Right lobe of liver (tissue), 6 donors: ENCODE results near the gene P3H2. TPM values are rescaled to one million over a fixed set of nuclear protein-coding genes. Genes with fewer than 3 reads are reported as not detected.
"Not testable (repeated sequence)": the region's sequence is repeated elsewhere in the genome, so short reads cannot be mapped to it uniquely, and the experiment has no call there.

Experiments used
- ATAC-seq, 4 donors: fragments of 200-7000 bp; cut with Tn5 transposase; one replicate each; pipeline ENCODE4 v1.9.1; 2020; ENCODE audit warnings: mild to moderate bottlenecking in 4 of 4, moderate library complexity in 4 of 4
- DNase-seq, 3 donors: peaks; one replicate each; pipeline ENCODE4 v3.0.0-alpha.2; 2020
- H3K27ac ChIP-seq, 3 donors: fragments of 200-600 bp; one replicate each; pipeline ENCODE4 v1.8.0; 2022
- H3K27me3 ChIP-seq, 2 donors: fragments of 200-600 bp; one replicate each; pipeline ENCODE4 v1.8.0; 2022
- H3K36me3 ChIP-seq, 4 donors: fragments of 200-600 bp; sonication (generic) in 1 of 4; one replicate each; pipeline versions ENCODE4 v1.5.1 to v1.8.0; 2017 to 2022; ENCODE audit warnings: control low read depth in 1 of 4
- H3K4me1 ChIP-seq, 4 donors: fragments of 200-600 bp; sonication (generic) in 1 of 4; one replicate each; pipeline versions ENCODE4 v1.5.1 to v1.8.0; 2017 to 2022; ENCODE audit warnings: control low read depth in 1 of 4
- H3K4me3 ChIP-seq, 3 donors: fragments of 200-600 bp; one replicate each; pipeline ENCODE4 v1.8.0; 2022
- H3K9me3 ChIP-seq, 4 donors: fragments of 200-600 bp; sonication (generic) in 1 of 4; one replicate each; pipeline versions ENCODE4 v1.5.1 to v1.8.0; 2017 to 2022; ENCODE audit warnings: control low read depth in 1 of 4
- POLR2A ChIP-seq: fragments of 450-650 bp; IDR thresholded peaks from one replicate; pipeline ENCODE4 v1.6.1; 2017; ENCODE audit warnings: antibody characterized with exemption, mild to moderate bottlenecking
- WGBS: methylation state at CpG from one replicate; pipeline ENCODE4 v1.1.6; 2018; ENCODE audit warnings: low coverage, low lambda C conversion rate; ENCODE audit not compliant: insufficient coverage; ENCODE audit errors: missing lambda C conversion rate; 5-methylcytosine and 5-hydroxymethylcytosine counted together
- intact Hi-C, 2 donors: fragments of 100-400 bp; cut with DNase I; formaldehyde crosslinking; loops; one replicate each; pipeline versions ENCODE4 v1.11.2 to v1.14.1; 2022
- total RNA-seq, 6 experiments: library from RNA; depleted of rRNA in 2 of 6; stranded (reverse); fragments of >200 nt in 2 of 6; fragmentation: NEBNext Ultra II Directional in 3 of 6; extraction: Animal tissue kit (Norgen Biotek cat#: 25700) in 3 of 6; gene quantifications; one replicate each; pipeline versions ENCODE4 v1.1.0 to v1.2.4, GENCODE V29; 2016 to 2023
- TF ChIP-seq, protein P1 (sequence below), 4 donors: fragments of 200-600 bp in 3 of 4; fragments of 450-650 bp in 1 of 4; IDR thresholded peaks; one replicate each; pipeline versions ENCODE4 v1.5.1 to v1.8.0; 2016 to 2022; ENCODE audit warnings: antibody characterized with exemption in 4 of 4, mild to moderate bottlenecking in 2 of 4
- donor health status: DM: no; HTN: yes; CAD: no.
- donor health status: DM: no; HTN: no; CAD: no.
- donor health status: DM: no; HTN: no; CAD: no.
- donor health status: DM: no; HTN: yes; CAD: no.
- donor health status: DM: no; HTN: yes; CAD: no.

Gene P3H2
- total RNA-seq, 6 experiments from 2014 or later, result 3.2 to 8.7 (median 6.5) TPM

DNA sequence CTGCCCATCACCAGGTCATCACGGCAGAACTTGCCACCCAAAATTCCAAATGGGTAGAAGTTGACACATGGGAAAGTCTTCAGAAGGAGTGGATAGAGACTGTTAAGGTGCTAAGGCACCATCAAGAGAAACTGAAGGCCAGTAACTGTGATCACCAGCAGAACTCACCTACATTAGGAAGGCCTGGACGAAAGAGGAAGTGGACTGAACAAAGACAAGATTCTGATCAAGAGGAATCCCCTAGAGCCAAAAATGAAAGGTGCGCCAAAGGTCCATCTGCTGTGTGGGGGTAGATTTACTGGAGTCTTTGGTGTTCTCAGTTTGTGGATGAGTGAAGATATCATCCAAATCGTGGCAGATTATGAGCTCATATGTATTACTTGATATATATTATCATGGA, 46.3 kb upstream of the P3H2 start:
- intact Hi-C loops, result no loop called here
- TF ChIP-seq, protein P1, sequence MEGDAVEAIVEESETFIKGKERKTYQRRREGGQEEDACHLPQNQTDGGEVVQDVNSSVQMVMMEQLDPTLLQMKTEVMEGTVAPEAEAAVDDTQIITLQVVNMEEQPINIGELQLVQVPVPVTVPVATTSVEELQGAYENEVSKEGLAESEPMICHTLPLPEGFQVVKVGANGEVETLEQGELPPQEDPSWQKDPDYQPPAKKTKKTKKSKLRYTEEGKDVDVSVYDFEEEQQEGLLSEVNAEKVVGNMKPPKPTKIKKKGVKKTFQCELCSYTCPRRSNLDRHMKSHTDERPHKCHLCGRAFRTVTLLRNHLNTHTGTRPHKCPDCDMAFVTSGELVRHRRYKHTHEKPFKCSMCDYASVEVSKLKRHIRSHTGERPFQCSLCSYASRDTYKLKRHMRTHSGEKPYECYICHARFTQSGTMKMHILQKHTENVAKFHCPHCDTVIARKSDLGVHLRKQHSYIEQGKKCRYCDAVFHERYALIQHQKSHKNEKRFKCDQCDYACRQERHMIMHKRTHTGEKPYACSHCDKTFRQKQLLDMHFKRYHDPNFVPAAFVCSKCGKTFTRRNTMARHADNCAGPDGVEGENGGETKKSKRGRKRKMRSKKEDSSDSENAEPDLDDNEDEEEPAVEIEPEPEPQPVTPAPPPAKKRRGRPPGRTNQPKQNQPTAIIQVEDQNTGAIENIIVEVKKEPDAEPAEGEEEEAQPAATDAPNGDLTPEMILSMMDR (IDR thresholded peaks at IDR 0.05), result no peak
- no peak for TF ChIP-seq POLR2A
- 76% methylated on average over 4 of the region's 4 CpGs for WGBS
- no peaks in the 10 kb centered on the region for H3K9me3 ChIP-seq
- H3K27me3 ChIP-seq, result no peaks in the 10 kb centered on the region
- no peak overlapping the region for H3K27ac ChIP-seq
- H3K4me3 ChIP-seq, result no peak overlapping the region
- ATAC-seq, result no peak
- no peaks in the 10 kb centered on the region for H3K36me3 ChIP-seq
- no peaks in the 10 kb centered on the region for H3K4me1 ChIP-seq
- no peak for DNase-seq

DNA sequence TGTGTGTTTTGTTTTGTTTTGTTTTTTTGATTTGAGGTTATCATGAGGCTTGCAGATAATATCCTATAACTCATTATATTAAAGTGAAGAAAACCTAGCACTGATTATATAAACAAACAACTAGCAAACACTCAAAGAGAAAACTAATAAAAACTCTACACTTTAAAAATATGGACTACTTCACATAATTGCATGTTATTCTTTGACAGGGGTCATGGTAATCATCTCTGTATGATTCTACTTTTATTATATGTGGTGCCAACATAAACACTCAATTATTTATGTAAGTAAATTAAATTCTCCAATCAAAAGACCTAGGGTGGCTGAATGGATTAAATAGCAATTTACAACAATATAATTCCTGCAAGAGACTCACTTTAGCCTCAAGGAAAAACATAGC, 44.6 kb upstream of the P3H2 start:
- Histone ChIP-seq H3K4me3 (no peak overlapping the region), H3K36me3 (no peaks in the 10 kb centered on the region), H3K9me3 (no peaks in the 10 kb centered on the region), H3K27ac (no peak overlapping the region), H3K4me1 (no peaks in the 10 kb centered on the region), H3K27me3 (no peaks in the 10 kb centered on the region)
- TF ChIP-seq, protein P1 (IDR thresholded peaks at IDR 0.05), result no peak
- TF ChIP-seq POLR2A, result no peak
- no peak for ATAC-seq
- no peak for DNase-seq
- intact Hi-C loops, result no loop called here

DNA sequence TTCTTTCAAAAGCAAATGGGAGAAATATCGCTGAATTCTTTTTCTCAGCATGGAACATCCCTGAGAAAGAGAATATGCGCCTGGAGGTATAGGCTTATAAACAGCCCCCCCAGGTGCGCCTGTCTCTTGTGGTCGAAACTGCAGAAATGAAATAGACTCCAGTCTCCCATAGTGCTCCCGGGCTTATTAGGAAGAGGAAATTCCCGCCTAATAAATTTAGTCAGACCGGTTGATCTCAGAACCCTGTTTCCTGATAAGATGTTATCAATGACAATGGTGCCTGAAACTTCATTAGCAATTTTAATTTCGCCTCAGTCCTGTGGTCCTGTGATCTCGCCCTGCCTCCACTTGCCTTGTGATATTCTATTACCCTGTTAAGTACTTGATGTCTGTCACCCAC, 41.3 kb upstream of the P3H2 start:
- not testable (repeated sequence) for H3K27me3 ChIP-seq, DNase-seq

GRCh38 chr3:190159902-190160435, 39.3 kb upstream of the P3H2 start:
- intact Hi-C loops, result no loop called here
- H3K4me1 ChIP-seq, result no peaks in the 10 kb centered on the region
- ATAC-seq, result no peak

More for the DNA sequence above, 41.3 kb upstream of the P3H2 start:
- H3K36me3 ChIP-seq, H3K27ac ChIP-seq, H3K4me1 ChIP-seq, intact Hi-C loops, H3K9me3 ChIP-seq, ATAC-seq, H3K4me3 ChIP-seq: not testable (repeated sequence)
- 91% methylated on average over 5 of the region's 9 CpGs for WGBS

GRCh38 chr3:190158261-190158660, 37.6 kb upstream of the P3H2 start:
- DNase-seq, result no peak
- TF ChIP-seq POLR2A, result no peak
- TF ChIP-seq, protein P1 (IDR thresholded peaks at IDR 0.05), result no peak

More at GRCh38 chr3:190159902-190160435, 39.3 kb upstream of the P3H2 start:
- H3K27me3 ChIP-seq, result no peaks in the 10 kb centered on the region
- no peak overlapping the region for H3K4me3 ChIP-seq
- H3K27ac ChIP-seq, result no peak overlapping the region
- 61% methylated on average over 5 of the region's 5 CpGs for WGBS
- no peak for TF ChIP-seq POLR2A
- TF ChIP-seq, protein P1 (IDR thresholded peaks at IDR 0.05), result no peak
- H3K36me3 ChIP-seq, result no peaks in the 10 kb centered on the region
- no peak for DNase-seq
- no peaks in the 10 kb centered on the region for H3K9me3 ChIP-seq

More at GRCh38 chr3:190158261-190158660, 37.6 kb upstream of the P3H2 start:
- WGBS, result 27% methylated on average over 2 of the region's 2 CpGs
- H3K9me3 ChIP-seq, result no peaks in the 10 kb centered on the region
- no peak overlapping the region for H3K4me3 ChIP-seq
- intact Hi-C loops, result no loop called here
- no peaks in the 10 kb centered on the region for H3K4me1 ChIP-seq
- H3K36me3 ChIP-seq, result no peaks in the 10 kb centered on the region
- ATAC-seq, result no peak
- no peaks in the 10 kb centered on the region for H3K27me3 ChIP-seq
- no peak overlapping the region for H3K27ac ChIP-seq
